Measurements from ENCODE around the gene SMARCA2.

SMARCA2 gene

DNA sequence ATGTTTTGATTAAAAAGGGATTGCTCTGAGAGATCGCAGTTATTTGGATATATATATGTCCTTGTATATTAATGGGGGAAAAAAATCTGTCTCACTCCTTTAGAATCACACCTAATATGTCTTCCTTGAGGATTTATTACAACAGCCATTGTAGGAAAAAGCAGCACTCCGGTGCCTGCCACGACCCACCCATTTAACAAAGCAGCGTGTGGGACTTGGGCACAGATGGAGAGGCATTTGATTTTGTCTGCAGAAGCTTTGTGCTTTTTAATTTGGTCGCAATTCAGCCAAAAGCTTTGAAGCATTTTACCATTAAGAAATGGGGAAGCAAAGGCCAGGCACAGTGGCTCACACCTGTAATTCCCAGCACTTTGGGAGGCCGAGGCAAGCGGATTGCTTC is 159.2 kb downstream of the SMARCA2 start:
- no peak for DNase-seq (ENCODE audit: low read depth)

DNA sequence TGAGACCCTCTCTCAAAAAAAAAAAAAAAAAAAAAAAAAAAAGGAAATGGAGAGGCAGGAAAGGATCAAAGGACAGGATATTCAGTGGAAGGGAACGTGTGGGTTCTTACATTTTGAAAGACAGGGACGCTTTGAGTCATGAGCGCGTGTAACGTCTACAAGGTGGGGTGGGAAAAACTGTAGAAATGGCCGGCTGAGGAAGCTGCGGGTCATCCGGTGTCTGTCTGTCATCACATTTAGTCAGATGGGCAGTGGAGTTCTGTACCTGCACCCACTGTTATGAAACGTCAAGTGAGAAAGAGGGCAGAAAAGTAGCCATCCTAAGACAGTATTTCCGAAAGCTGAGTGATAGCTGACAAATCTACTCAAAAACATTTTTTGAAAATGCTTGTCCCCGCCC is 159.8 kb downstream of the SMARCA2 start:
- no peak for DNase-seq (ENCODE audit: low read depth)

DNA sequence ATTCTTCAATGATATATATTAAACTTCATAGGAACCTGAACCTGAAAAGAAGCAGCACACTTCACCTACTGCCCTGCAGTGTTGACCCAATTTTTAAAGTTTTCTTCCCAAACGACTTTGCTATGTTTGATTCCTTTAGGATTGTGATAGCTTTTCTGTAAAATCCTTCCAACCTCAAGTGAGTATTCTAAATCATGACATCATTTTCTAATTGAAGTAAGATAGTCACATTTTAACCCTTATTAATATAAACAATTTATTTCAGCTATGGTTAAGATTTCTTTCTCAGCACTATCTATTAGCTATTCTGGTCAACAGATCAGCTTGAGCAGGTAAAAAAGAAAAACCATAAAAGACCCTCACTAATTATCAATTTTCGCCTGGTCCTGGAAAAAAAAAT is 162.0 kb downstream of the SMARCA2 start:
- DNase-seq (ENCODE audit: low read depth) = no peak

DNA sequence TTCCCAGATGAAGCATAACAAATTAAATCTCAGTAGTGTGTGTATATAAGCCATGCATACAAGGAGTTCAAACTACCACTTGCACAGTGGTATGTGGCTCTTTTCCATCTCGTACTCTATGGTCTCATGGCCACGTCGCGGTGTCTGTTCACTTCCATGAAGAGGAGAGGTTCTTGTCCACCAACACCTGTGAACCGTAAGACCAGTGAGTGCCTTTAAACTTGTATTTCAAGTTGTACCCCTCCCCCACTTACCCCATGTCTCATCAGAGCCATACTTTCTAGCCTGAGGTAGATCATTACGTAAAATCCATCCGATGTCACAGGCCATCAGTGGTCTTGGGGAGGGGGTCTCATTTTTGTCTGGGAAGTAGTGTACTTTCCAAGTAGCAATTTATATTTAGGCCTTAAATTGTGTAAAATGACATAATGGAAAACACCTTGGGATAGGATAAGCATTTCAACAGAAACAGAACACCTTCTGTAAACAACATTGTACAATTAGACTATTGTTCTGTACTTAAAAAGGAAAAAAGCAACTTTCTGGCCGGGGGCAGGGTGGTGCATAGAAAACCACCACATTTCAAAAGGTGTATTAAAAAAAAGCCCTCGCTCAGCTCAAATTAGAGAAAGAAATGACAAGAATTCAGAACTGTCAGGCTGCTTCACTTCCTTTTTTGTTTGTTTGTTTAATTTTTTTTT is 163.0 kb downstream of the SMARCA2 start:
- DNase-seq (ENCODE audit: low read depth) = no peak

DNA sequence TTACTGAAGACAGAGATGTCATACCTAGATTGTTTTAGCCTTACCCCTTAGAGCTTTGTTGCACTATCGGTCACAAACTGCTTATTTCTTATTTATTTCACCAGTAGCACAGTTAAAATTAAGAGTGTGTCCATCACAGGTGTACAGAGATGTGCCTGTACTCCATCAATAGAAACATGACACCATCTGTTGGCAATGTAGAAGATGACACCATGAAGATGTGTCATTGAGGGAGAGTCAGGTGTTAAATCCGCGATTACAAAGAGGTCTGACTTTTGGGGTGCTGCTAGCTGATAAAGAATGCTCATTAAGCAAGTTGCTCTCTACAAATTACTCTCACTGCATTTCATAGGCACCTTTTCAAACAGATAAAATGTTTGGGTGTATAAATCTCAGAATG is 164.4 kb downstream of the SMARCA2 start:
- no peak for DNase-seq (ENCODE audit: low read depth)

DNA sequence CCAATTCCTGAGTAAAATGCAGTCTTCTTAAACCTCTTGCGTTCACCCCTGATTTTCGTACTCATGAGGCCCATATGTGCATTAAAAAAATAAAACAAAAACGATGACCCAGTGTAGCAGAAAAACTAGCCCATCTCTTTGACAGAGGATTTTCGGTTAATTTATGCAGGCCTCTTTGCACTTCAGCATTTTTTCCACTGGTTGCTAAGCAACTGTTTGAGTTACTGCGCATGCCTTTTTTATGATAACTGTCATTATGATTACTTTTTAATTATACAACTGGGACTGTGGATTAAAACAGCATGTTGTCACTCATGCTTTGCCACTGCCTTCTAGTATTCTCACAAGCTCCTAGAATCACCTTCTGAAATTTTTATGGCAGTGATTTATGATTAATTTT is 165.0 kb downstream of the SMARCA2 start:
- no peak for DNase-seq (ENCODE audit: low read depth)

DNA sequence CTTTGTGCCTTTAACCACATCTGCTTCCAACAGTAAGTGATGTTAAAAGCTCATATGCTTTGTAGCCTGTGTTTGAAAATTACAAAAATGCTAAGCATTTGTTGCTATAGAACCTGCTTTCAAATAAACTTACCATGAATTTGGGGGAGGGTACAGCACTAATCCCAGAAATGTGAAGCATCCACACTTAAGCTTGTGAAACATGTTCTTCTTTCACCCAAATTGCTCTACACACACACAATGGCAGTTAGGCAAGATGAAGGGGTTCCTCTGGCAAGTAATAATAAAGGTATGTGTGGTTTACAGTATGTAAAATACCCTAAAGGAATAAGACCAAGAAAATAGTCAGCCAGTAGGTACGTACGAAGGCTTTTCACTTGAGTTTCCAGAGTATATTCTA is 165.6 kb downstream of the SMARCA2 start:
- DNase-seq (ENCODE audit: low read depth) = no peak

DNA sequence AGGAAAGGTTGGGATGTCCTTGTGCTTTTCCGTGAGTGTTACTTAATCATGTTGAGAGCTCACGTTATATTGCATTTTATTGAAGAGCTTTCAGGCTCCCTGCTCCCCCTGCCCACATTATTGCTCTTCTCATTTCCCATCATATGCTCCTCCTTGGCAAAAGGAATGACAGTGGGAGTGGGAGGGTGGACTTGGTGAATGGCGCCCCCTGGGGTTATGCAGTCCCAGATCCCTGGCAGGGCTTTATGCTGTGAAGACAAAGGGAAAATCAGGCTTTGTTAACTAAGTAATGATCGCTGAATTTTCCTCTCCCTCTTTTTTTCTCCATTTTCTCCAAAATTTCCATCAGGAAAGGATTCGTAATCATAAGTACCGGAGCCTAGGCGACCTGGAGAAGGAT is 166.6 kb downstream of the SMARCA2 start:
- DNase-seq (ENCODE audit: low read depth) = no peak

DNA sequence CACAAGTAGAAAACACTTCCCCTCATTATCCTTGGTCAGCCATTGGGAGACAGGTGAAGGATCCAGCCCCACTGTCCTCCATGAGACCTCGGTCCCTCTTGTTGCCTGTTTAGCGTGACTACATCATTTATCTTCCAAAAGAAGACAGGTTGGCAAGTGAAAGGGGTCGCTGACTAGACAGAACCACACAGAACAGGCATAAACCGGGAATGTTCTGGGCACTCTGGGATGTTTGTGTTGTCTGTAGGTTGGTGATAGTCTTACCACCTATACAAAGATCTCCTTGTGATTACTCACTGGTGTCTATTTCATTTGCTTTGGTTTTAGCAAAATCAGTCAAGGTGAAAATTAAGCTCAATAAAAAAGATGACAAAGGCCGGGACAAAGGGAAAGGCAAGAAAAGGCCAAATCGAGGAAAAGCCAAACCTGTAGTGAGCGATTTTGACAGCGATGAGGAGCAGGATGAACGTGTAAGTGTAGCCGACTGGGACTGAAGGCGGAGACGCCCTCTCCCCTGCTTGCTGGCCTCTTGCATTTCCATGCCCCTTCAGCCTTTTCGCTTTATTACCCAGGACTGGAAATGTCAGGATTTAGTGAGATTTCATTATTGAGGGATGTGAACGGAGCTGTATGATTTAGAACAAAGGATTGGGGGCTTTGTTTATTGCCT is 175.9 kb downstream of the SMARCA2 start:
- DNase-seq (ENCODE audit: low read depth) = no peak

DNA sequence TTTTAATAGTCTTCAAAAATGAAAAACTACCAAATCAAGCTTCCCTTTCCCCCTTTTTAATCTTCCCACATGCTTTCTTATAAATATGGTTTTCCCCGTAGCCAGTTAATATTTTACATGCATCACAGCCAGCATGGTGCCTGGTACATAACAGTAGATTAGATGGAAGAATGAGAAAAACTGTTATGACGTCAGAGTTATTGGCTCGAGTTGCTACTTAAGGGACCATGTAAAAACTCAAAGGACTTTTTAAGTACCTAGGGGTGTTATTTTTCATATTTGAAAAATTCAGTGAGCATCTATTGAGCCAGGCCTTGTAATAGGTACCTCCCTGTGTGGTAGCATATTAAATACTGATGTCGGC is 176.4 kb downstream of the SMARCA2 start:
- no peak for DNase-seq (ENCODE audit: low read depth)

DNA sequence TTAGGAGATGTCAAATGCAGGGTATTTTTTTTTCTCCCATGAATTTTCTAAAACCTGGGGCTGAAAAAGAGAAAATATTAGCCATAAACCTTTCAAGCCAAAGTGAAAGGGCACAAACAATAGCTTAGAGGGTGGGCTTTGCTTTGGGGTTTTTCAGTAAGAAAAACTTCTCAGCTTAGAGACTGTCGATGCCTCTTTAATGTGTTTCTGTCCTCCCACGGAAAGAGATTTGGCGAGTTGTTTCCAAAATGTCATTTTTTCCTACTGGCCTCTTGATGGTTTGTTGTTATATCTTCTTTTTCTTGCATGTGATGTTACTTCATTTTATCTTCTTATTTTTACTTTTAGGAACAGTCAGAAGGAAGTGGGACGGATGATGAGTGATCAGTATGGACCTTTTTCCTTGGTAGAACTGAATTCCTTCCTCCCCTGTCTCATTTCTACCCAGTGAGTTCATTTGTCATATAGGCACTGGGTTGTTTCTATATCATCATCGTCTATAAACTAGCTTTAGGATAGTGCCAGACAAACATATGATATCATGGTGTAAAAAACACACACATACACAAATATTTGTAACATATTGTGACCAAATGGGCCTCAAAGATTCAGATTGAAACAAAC is 177.3 kb downstream of the SMARCA2 start:
- no peak for DNase-seq (ENCODE audit: low read depth)

DNA sequence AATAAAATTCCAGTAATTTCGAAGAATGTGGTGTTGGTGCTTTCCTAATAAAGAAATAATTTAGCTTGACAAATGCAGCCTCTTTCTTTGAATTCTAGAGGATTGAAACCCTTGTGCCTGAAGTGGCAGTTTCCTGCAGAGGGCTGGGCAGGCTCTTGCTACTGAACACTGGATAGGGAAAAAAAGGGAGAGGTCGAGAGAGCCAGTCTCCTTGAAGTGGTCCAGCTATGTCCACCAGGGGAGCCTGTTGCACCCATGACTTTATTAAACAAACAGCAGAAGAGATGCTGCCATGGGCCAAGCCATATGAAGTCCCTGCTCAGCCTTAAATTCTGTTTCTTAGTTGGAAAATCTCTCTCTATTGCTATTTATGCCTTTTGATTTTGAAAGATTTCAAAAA is 178.4 kb downstream of the SMARCA2 start:
- DNase-seq (ENCODE audit: low read depth) = no peak

DNA sequence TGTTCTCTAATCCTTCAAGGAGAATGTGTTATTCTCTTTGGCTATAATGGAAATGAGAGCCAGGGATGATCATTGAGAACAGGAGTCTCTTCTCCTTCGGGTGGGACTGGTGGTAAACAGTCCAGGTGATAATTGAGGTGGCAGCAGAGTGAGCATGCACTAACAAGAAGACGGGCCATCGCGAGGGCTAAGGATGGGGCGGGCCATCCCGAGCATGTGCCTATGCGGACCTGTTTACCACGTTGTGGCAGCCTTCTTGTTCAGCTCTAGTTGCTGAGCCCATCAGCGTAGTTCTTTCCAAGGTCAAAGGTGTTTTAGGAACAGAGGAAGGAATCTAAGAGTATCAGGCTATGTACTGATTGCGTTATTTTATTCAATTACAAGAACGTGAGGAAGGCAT is 180.1 kb downstream of the SMARCA2 start:
- DNase-seq (ENCODE audit: low read depth) = no peak

DNA sequence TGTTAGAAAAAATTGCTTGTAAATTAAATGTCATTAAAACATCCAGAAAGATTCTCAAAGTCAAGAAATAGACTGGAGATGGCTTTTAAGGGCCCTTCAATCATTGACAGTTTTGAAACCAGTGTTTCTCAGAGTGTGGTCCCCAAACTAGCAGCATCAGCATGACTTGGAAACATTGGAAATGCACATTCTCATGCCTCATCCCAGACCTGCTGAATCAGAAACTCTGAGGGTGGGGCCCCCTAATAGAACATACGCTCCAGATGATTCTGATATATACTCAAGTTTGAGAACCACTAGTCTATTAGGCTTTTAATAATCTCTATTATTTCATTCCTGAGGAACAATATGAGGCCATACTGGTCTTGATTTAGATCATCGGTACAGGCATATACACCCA is 181.6 kb downstream of the SMARCA2 start:
- DNase-seq (ENCODE audit: low read depth) = no peak

DNA sequence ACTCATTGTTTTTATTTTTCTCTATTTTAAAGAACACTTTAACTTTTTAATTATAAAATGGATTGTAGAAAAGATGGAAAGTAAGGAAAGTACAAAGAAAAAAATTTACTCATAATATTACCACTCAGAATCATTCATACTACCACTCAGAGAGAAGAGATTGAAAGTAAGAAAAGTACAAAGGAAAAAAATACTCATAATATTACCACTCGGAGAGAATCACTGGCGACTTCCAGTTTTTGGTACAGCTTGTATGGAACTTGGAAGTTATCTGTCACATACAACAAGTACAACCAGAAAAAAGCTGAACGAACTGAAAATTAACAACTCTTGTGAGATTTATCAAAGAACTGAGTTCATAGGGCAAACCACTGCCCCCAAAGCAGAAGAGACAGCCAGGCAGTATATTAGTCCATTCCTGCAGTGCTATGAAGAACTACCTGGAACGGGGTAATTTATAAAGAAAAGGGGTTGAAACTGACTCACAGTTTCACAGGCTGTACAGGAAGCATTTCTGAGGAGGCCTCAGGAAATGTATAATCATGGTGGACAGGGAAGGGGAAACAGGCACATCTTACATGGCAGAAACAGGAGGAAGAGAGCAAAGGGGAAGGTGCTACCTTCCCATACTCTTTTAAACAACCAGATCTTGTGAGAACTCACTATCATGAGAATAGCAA is 183.9 kb downstream of the SMARCA2 start:
- no peak for DNase-seq (ENCODE audit: low read depth)

DNA sequence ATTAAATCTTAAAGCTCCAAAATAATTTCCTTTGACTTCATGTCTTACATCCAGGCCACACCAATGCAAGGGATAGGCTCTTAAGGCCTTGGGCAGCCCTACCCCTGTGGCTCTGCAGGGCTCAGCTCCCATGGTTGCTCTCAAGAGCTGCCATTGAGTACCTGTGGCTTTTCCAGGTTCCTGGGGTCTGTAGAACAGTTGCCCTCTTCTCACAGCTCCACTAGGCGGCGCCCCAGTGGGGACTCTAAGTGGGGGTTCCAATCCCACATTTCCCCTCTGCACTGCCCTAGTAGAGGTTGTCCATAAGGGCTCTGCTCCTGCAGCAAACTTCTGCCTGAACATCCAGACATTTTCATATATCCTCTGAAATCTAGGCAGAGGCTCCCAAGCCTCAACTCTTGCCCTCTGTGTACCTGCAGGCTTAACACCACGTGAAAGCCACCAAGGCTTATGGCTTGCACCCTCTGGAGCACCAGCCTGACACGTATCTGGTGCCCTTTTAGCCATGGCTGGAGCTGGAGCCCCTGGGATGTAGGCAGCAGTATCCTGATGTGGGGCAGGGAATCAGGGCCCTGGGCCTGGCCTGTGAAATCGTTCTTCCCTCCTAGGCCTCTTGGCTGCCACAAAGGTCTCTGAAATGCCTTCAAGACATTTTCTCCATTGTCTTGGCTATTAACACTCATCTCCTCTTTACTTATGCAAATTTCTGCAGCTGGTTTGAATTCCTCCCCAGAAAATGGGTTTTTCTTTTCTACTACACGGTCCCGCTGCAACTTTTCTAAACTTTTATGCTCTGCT is 185.1 kb downstream of the SMARCA2 start:
- DNase-seq (ENCODE audit: low read depth) = no peak

DNA sequence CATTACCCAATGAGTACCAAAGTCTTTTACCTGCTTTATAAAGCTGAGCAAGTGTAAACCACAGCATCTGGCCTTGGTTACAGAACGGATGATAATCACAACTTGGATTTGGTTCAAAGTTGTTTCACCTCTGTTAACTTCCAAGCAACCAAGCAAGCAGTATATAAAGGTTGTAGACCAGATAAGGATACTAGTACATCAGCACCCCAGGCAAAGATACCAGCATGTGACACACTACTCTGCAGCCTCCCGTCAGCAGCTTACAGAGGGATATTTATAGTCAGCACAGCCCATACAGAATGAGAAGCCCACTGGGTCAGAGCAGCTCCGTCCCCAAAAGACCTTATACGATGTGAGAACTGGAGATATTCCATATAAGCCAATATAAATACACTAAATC is 193.3 kb downstream of the SMARCA2 start:
- no peak for DNase-seq (ENCODE audit: low read depth)

DNA sequence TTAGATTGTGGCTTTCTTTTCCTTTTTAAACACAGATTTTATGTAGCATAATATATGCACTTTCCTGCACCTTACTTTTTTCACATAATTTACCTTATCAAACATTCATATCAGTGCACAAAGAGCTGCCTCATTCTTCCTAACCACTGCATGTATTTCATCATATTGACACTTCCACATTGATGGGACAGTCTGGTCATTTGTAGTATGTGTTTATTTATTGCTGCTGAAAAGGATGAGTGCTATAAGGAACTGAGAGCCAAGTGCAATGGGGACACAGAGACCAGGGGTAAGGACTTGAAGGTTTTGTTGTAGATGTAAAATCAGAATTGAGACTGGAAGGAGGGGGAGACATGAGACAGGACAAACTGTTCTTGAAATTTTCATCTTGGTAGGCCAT is 193.8 kb downstream of the SMARCA2 start:
- DNase-seq (ENCODE audit: low read depth) = no peak

DNA sequence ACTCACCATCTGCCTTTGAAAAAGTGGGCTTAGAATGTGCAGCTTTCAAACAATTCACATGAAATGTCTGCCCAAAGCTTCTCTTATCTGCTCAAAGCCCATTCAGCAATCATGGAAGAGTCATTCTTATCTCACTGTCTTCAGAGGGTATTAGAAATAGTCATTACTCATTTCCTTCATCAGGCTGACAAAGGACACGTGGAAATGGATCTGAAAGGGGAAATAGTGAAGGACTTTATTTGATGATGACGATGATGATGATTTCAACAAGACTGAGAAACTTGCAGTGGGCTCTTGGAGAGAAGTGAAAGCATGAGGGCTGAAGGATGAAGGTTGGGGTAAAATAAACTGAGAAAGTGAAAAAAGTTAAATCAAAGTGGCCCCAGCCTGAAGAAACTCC is 194.3 kb downstream of the SMARCA2 start:
- no peak for DNase-seq (ENCODE audit: low read depth)

DNA sequence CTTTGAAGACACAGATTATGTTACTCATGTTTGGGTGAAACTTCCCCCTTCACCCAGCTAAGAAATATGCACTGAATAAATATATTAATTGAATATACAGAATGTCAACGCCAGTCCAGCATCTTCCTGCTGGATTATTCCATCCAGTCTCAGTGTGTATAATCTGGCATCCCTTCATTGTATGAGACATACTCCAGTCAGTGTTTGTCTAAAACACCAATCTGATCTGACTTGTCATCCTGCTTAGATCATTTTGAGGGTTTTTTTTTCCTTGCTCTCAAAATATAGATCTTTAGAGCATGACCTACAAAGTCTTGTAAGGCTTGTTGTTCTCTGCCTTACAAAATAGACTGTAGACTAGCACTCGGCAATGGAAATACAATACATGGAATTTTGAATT is 195.1 kb downstream of the SMARCA2 start:
- DNase-seq (ENCODE audit: low read depth) = no peak

DNA sequence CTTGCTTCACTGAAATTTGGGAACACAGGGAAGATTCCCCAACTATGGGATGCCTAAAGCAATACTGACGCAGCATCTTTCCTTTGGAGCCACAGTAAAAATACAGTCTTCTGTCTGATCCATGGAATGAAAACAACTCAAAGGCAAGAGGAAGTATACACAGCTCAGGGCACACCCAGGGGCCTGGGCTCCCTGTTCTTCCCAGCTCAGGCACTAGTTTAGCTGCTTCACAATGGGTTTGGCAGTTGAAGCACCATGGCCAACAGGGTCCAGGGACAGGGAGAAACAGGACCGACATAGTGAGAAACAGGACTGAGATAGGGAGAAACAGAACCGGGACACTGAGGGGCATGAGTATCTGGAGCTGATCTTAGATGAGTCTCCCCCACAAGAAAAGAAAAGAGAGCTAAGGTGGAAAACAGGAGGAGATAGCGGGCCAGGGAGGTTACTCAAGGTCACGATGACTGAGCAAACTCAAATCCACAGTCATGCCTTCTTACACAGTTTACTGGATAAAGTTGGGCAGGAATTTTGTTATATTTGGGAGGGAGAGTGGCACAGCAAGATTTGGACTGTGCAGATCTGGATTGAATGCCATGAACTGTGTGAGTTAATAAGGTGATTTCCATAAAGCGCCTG is 198.8 kb downstream of the SMARCA2 start:
- no peak for DNase-seq (ENCODE audit: low read depth)

DNA sequence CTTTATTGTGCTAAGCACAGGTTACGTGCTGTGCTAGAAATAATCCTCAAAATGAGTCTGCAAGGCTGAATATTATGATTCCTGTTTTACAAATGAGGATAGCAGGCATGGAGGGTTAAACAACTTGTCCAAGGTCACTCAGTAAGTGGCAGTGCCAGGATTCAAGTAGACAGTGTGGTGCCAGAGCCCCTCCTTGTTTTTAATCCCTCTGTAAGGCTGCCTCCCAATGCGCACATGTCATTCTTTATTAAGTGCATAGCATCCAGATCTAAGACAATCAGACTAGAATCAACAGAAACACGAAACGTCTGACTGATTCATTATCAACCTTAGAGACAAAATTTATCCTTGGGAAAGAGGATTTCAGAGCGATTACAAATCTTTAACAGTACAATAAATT is 199.6 kb downstream of the SMARCA2 start:
- DNase-seq (ENCODE audit: low read depth) = no peak
